Measurements from ENCODE around the gene NFIA.

The NFIA gene

GRCh38 chr1:61130338-61131000, 48.1 kb downstream of the NFIA start:
- no peak for DNase-seq (ENCODE audit: low read depth in 2 of 2)

GRCh38 chr1:61131248-61131647, 48.9 kb downstream of the NFIA start:
- no peak for DNase-seq (ENCODE audit: low read depth in 2 of 2)

DNA sequence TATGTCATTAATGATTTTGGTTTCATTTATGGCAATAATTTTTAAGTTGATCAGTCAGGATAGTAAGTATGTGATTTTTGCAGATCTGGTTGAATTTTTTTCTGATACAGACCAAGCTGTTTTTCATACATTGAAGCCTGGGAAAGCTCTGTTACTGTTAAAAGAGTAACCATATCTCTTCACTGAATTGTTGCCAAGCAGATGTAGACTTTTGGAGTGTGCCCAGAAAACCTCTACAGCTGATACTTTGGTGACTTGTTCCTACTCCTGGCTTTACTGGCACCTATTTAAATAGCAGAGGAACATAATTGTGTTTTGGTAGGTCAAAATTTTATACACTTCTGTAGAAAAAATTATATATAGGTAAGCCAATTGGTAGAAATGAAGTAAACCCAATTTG, 49.4 kb downstream of the NFIA start:
- no peak for DNase-seq (ENCODE audit: low read depth in 2 of 2)

GRCh38 chr1:61132176-61132638, 49.8 kb downstream of the NFIA start:
- no peak for DNase-seq (ENCODE audit: low read depth in 2 of 2)

DNA sequence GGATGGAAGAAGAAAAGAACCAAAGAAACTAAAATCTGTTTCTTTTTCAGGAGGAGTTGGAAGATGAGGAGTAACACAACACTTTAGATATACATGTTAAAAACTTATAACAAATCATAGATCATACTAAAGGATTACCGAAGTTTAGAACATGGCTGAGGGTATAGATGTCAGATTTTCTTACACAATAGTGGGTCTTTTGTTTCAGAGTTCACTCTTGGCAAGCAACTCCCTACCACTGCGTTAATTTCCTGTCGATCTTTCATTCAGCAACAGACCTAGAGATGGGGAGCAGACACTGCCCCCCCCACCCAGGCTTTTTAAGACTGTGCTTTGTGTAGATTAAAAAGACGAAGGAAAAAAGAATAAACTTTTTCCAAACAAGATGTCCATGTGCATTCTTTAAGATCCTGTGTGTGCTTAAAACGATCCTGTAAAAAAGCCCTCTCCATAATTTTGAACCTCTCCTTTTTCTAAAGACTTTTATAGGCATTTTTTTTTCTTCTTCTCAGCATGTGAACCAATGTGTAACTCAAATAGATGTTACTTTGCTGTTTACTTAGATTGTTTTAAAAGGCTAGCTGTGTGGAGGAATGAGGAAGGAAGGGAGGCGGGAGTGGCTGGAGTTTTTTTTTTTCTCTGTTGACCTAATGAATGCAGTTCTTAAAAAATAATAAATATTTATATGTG, 50.4 kb downstream of the NFIA start:
- DNase-seq (ENCODE audit: low read depth in 2 of 2), result no peak

GRCh38 chr1:61133335-61134019, 51.1 kb downstream of the NFIA start:
- no peak for DNase-seq (ENCODE audit: low read depth in 2 of 2)

GRCh38 chr1:61135291-61135690, 52.9 kb downstream of the NFIA start:
- no peak for DNase-seq (ENCODE audit: low read depth in 2 of 2)

DNA sequence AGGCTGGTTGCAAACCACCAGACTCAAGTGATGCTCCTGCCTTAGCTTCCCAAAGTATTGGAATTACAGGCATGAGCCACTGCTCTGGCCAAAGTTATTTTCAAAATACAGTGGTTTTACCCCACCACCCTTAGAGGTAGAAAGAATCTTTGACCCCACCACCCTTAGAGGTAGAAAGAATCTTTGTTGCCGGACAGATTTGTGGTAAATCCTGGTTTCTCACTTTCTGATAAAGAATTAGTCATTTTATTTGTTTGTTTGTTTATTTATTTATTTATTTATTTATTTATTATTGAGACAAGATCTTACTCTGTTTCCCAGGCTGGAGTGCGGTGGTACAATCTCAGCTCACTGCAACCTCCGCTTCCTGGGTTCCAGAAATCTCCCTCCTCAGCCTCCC, 55.9 kb downstream of the NFIA start:
- no peak for DNase-seq (ENCODE audit: low read depth in 2 of 2)

DNA sequence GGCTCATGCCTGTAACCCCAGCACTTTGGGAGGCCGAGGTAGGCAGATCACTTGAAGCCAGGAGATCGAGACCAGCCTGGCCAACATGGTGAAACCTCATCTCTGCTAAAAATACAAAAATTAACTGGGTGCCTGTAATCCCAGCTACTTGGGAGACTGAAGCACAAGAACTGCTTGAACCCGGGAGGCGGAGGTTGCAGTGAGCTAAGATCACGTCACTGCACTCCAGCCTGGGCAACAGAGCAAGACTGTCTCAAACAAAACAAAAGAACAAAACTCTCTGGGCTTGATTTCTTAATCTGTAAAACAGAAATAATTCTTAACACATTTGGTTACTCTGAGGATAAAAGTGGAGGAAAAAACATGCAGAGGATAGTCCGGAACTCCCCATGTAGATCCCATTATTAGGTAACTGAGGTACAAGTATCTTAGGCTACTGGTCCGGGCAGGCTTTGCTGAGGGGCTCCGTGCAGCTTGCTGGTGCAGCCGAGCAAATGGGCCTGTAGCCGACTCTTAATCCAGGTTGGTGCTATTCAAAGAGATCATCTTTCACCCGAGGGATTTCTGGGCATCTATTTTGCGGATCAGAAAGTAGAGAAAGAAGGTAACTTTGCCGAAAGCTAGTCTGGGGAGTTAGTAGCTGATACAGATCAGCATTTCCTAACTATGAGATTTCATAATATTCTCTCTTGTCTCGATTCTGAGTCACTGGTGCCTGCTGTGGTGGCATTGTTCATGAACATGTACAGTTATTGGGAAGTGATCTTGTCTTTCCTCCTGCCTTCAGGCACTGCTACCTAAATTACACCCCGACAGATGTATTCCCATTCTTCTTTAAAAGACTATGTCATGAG, 56.8 kb downstream of the NFIA start:
- no peak for DNase-seq (ENCODE audit: low read depth in 2 of 2)

- no peak for DNase-seq (ENCODE audit: low read depth in 2 of 2)
Observed at GRCh38 chr1:61139775-61140549, 57.6 kb downstream of the NFIA start.

DNA sequence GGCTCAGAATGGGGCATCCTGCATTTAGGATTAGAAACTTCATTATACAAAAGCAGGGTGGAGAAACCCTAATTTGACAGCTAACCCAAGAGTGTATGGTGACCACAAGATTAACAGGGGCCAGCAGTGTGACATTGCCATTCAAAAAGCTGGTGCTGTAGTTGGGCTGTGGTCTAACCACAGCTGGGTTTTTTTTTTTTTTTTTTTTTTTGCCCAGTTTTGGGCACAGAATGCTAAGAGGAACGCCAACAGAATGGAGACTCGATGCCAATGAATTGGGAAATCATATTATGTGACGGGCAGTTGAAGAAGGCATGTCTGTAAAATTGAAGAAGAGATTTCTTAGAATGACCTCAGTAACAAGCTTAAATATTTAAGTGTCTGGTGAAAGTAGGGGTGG, 58.4 kb downstream of the NFIA start:
- no peak for DNase-seq (ENCODE audit: low read depth in 2 of 2)

DNA sequence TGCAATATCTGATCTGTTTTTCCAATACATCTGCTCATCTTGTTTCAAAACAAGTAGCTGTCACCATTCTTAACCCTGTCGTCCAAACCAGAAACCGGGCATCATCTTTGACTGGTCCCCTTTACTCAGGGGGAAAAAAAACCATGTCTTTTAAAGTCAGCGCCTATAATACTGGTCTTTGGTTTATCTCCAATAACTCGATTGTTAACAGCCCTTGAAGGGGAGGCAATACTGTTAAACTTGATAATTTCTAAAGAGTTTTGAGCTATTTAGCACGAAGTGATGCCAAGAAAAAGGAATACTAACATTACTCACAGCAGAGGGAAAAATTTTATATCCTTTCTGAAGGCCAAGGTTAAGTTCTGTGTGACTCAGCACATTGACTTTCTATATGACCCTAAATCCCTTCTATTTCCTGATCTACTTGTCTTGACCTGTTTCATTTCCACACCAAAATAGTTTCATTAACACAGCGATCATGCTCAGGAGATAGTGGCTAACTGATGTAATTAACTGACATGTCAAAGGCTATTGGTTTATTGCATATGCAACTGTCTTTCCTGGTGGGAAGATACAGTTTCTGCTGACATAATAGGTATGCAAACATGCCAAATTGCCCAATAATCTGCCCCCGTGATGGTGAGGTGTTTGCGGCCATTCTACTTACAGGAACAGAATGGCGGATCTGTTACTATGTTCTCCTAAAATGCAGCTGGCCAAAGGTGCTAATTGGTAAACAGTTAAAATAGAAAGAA, 59.1 kb downstream of the NFIA start:
- no peak for DNase-seq (ENCODE audit: low read depth in 2 of 2)

DNA sequence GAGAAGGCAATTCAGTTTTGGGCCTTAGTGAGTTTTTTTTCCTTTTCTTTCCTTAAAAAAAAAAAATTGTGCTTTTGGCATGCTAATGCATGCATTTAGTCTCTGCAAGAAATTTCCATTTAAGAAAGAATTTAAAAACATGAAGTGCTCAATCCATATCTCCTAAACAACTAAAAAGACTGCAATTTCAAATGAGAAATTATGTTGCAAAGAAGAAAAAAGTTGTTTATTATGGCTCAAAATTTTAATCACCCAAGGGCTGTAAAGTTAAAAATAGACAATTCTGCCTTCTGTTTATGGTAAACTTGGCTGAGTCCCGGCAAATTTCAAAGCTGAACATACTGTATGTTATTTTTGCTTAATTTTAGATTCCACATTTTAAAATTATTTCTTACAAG, 59.7 kb downstream of the NFIA start:
- DNase-seq (ENCODE audit: low read depth in 2 of 2), result no peak

GRCh38 chr1:61142726-61143500, 60.6 kb downstream of the NFIA start:
- no peak for DNase-seq (ENCODE audit: low read depth in 2 of 2)

DNA sequence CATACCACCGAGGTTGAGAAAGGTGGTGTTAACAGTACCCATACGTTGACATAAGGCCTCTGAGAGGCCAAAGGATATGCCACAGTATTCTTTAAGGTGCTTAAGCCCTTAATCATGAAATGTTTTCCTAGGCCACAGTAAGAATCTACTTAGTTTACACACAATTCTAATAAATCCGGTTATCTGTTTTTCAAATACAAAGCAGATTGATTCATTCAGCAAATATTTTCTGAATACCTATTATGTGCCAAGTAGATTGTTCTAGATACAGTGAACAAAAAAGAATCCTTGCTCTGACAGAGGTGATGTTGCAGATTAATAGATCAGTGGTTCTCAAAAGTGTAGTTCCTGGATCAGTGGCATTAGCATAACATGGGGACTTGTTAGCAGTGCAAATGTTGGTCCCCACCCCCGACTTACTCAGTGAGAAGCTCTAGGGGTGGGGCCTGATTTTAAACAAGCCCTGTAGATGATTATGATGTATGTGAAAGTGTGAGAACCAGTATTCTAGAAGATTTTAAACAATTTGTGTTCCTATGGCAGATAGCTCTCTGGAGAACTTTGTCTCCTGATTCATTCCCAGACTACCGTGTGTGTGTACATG, 61.6 kb downstream of the NFIA start:
- DNase-seq (ENCODE audit: low read depth in 2 of 2), result no peak

- DNase-seq (ENCODE audit: low read depth in 2 of 2), result no peak
Observed at GRCh38 chr1:61149010-61149860, 66.9 kb downstream of the NFIA start.

GRCh38 chr1:61151565-61151964, 69.2 kb downstream of the NFIA start:
- DNase-seq (ENCODE audit: low read depth in 2 of 2), result no peak

GRCh38 chr1:61152066-61152465, 69.7 kb downstream of the NFIA start:
- DNase-seq (ENCODE audit: low read depth in 2 of 2), result no peak

Measured in stimulated activated CD8-positive, alpha-beta memory T cell treated with anti-CD3 and anti-CD28 coated beads, Interleukin-15, amount 100 ng/mL, for 4 hours (primary cell).